ENCODE results near the gene TMEM19.

- no peak for TF ChIP-seq GATA3 (IDR thresholded peaks at IDR 0.05; ENCODE audit: low read depth, low read length)
- TF ChIP-seq GATA2 (IDR thresholded peaks at IDR 0.05; ENCODE audit: low read depth, low read length) = no peak
These were observed 22.8 kb downstream of the TMEM19 start for GRCh38 chr12:71708658-71709057.
